ENCODE data around the gene GPD1L. TPM values are rescaled to one million over a fixed set of nuclear protein-coding genes. Genes with fewer than 3 reads are reported as not detected.

Gene GPD1L
- total RNA-seq, 1 donor from 2014 or later = 11.2 TPM

DNA sequence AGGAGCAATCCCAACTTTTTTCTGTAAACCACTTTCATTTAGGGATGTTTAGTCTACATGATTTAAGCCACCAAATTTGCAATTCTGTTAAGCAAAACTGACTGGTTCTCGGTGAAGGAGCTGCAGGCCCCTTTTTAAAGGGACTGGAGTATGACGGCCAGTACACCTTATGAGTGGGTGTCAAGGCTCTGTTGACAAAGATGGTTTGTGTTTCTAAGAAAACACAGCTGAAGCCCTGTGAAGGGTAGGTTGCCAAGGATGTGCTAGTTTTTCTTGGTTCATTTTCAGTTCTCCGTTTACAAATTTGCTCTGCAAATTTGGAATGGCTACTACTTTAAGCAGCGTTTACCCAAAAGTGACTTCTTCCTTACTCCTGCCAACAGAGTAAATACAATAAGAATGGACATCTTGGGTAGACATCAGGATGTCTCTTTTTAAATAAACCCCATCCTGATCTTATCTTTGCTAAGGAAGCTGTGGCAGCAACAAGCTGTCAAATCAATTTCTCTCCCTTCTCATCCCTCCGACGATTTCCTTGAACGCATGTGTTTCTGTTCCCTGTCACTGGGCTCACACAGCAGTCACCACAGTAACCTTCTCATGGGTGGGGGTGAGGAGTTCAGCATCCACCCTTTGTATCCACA is 73.8 kb downstream of the GPD1L start:
- Mint-ChIP-seq H3K27ac (ENCODE audit: unreplicated experiment) (no peak overlapping the region), H3K4me1 (ENCODE audit: low read depth, unreplicated experiment) (no peaks in the 10 kb centered on the region), H3K36me3 (ENCODE audit: low read depth, unreplicated experiment) (no peaks in the 10 kb centered on the region), H3K4me3 (ENCODE audit: unreplicated experiment) (no peak overlapping the region), H3K27me3 (ENCODE audit: low read depth, unreplicated experiment) (peaks cover 19% of the 10 kb centered on the region), H3K9me3 (ENCODE audit: unreplicated experiment) (no peaks in the 10 kb centered on the region)
- DNase-seq (ENCODE audit: low read depth) (no peak), FAIRE-seq (no peak)
- Histone ChIP-seq H3K9ac (ENCODE audit: low read length) (no peak overlapping the region), H2AFZ (ENCODE audit: low read depth, low read length) (no peak overlapping the region), H3K4me1 (ENCODE audit: insufficient read depth, low read length) (no peaks in the 10 kb centered on the region), H3K27ac (ENCODE audit: low read depth, low read length) (no peak overlapping the region), H3K79me2 (ENCODE audit: insufficient read depth, low read length) (no peaks in the 10 kb centered on the region), H3K27me3 (ENCODE audit: insufficient read depth, low read length) (peaks cover 4% of the 10 kb centered on the region), H3K4me2 (ENCODE audit: low read length) (no peak overlapping the region), H4K20me1 (ENCODE audit: insufficient read depth, low read length) (no peaks in the 10 kb centered on the region), H3K9me3 (ENCODE audit: insufficient read depth, low read depth, low read length) (no peaks in the 10 kb centered on the region), H3K36me3 (ENCODE audit: insufficient read depth, low read length) (no peaks in the 10 kb centered on the region), H3K4me3 (ENCODE audit: insufficient read depth, low read depth, low read length) (no peak overlapping the region)
- TF ChIP-seq, protein P1, sequence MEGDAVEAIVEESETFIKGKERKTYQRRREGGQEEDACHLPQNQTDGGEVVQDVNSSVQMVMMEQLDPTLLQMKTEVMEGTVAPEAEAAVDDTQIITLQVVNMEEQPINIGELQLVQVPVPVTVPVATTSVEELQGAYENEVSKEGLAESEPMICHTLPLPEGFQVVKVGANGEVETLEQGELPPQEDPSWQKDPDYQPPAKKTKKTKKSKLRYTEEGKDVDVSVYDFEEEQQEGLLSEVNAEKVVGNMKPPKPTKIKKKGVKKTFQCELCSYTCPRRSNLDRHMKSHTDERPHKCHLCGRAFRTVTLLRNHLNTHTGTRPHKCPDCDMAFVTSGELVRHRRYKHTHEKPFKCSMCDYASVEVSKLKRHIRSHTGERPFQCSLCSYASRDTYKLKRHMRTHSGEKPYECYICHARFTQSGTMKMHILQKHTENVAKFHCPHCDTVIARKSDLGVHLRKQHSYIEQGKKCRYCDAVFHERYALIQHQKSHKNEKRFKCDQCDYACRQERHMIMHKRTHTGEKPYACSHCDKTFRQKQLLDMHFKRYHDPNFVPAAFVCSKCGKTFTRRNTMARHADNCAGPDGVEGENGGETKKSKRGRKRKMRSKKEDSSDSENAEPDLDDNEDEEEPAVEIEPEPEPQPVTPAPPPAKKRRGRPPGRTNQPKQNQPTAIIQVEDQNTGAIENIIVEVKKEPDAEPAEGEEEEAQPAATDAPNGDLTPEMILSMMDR (IDR thresholded peaks at IDR 0.05; ENCODE audit: insufficient read depth, low read depth, low read length) = no peak
- no peak for TF ChIP-seq EZH2 (IDR thresholded peaks at IDR 0.05; ENCODE audit: insufficient read depth, low read length)

DNA sequence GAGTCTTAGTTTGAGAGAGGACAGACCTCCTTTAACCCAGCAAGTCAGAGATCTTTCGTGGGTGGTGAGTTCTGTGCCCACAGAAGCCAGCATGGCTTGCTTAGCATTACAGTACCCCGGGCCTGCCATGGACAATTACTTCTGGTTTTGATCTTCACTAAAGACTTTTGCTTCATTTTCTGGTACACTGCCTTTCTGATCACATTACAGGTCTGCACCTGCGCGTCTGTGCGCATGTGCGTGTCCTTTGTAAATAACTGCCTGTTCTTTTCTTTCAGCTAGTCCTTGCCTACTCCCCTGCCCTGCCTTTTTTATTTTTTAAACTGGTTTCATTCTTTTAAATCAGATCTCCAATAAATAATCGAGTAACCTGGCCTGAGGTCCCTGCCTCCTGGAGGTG is 74.9 kb downstream of the GPD1L start:
- H3K4me3 Mint-ChIP-seq (ENCODE audit: unreplicated experiment) = no peak overlapping the region

DNA sequence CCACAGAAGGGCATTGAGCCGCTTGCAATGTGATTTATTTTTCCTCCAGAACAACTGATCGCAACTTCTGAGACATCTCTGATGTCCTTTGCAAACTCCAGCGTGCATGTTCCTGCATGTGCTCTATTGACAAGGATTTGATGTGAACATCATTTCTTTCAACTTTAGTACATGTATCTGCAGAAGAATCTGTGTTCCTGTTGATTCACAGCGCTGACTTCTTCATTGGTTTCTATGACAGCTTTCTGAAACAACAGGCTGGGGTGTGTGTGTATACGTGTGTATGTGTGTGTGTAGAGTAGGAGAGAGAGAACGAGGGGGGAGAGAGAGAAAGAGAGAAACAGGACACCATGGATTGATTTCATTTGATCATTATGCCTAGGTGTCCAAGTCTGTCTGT is 75.4 kb downstream of the GPD1L start:
- Histone ChIP-seq H3K27ac (ENCODE audit: low read depth, low read length) (no peak overlapping the region), H3K27me3 (ENCODE audit: insufficient read depth, low read length) (peaks cover 6% of the 10 kb centered on the region), H3K9ac (ENCODE audit: low read length) (no peak overlapping the region), H3K4me2 (ENCODE audit: low read length) (no peak overlapping the region), H3K9me3 (ENCODE audit: insufficient read depth, low read depth, low read length) (no peaks in the 10 kb centered on the region), H3K4me1 (ENCODE audit: insufficient read depth, low read length) (no peaks in the 10 kb centered on the region), H4K20me1 (ENCODE audit: insufficient read depth, low read length) (no peaks in the 10 kb centered on the region), H2AFZ (ENCODE audit: low read depth, low read length) (no peak overlapping the region), H3K79me2 (ENCODE audit: insufficient read depth, low read length) (no peaks in the 10 kb centered on the region), H3K36me3 (ENCODE audit: insufficient read depth, low read length) (no peaks in the 10 kb centered on the region), H3K4me3 (ENCODE audit: insufficient read depth, low read depth, low read length) (no peak overlapping the region)
- DNase-seq (ENCODE audit: low read depth) (no peak), FAIRE-seq (no peak)
- Mint-ChIP-seq H3K4me3 (ENCODE audit: unreplicated experiment) (no peak overlapping the region), H3K27ac (ENCODE audit: unreplicated experiment) (no peak overlapping the region), H3K4me1 (ENCODE audit: low read depth, unreplicated experiment) (no peaks in the 10 kb centered on the region), H3K36me3 (ENCODE audit: low read depth, unreplicated experiment) (no peaks in the 10 kb centered on the region), H3K27me3 (ENCODE audit: low read depth, unreplicated experiment) (peaks cover 19% of the 10 kb centered on the region), H3K9me3 (ENCODE audit: unreplicated experiment) (no peaks in the 10 kb centered on the region)
- no peak for TF ChIP-seq EZH2 (IDR thresholded peaks at IDR 0.05; ENCODE audit: insufficient read depth, low read length)
- TF ChIP-seq, protein P1 (IDR thresholded peaks at IDR 0.05; ENCODE audit: insufficient read depth, low read depth, low read length) = no peak

More for the DNA sequence above, 74.9 kb downstream of the GPD1L start:
- no peak overlapping the region for H3K27ac ChIP-seq (ENCODE audit: low read depth, low read length)
- no peak overlapping the region for H3K9ac ChIP-seq (ENCODE audit: low read length)
- Mint-ChIP-seq H3K4me1 (ENCODE audit: low read depth, unreplicated experiment) (no peaks in the 10 kb centered on the region), H3K27ac (ENCODE audit: unreplicated experiment) (no peak overlapping the region), H3K36me3 (ENCODE audit: low read depth, unreplicated experiment) (no peaks in the 10 kb centered on the region), H3K27me3 (ENCODE audit: low read depth, unreplicated experiment) (peaks cover 19% of the 10 kb centered on the region), H3K9me3 (ENCODE audit: unreplicated experiment) (no peaks in the 10 kb centered on the region)
- no peak overlapping the region for H3K4me3 ChIP-seq (ENCODE audit: insufficient read depth, low read depth, low read length)
- H3K36me3 ChIP-seq (ENCODE audit: insufficient read depth, low read length) = no peaks in the 10 kb centered on the region
- H3K9me3 ChIP-seq (ENCODE audit: insufficient read depth, low read depth, low read length) = no peaks in the 10 kb centered on the region
- H3K4me2 ChIP-seq (ENCODE audit: low read length) = no peak overlapping the region
- peaks cover 4% of the 10 kb centered on the region for H3K27me3 ChIP-seq (ENCODE audit: insufficient read depth, low read length)
- H2AFZ ChIP-seq (ENCODE audit: low read depth, low read length) = no peak overlapping the region
- no peak for DNase-seq (ENCODE audit: low read depth)
- no peaks in the 10 kb centered on the region for H4K20me1 ChIP-seq (ENCODE audit: insufficient read depth, low read length)
- no peaks in the 10 kb centered on the region for H3K79me2 ChIP-seq (ENCODE audit: insufficient read depth, low read length)
- no peaks in the 10 kb centered on the region for H3K4me1 ChIP-seq (ENCODE audit: insufficient read depth, low read length)
- TF ChIP-seq, protein P1 (IDR thresholded peaks at IDR 0.05; ENCODE audit: insufficient read depth, low read depth, low read length) = no peak
- no peak for TF ChIP-seq EZH2 (IDR thresholded peaks at IDR 0.05; ENCODE audit: insufficient read depth, low read length)
- FAIRE-seq = no peak

All from astrocyte (in vitro differentiated cells and primary cell).